ENCODE results near the gene VSTM2B. TPM values are rescaled to one million over a fixed set of nuclear protein-coding genes. Genes with fewer than 3 reads are reported as not detected.

VSTM2B gene
- total and polyA plus RNA-seq, 4 donors, result not detected

DNA sequence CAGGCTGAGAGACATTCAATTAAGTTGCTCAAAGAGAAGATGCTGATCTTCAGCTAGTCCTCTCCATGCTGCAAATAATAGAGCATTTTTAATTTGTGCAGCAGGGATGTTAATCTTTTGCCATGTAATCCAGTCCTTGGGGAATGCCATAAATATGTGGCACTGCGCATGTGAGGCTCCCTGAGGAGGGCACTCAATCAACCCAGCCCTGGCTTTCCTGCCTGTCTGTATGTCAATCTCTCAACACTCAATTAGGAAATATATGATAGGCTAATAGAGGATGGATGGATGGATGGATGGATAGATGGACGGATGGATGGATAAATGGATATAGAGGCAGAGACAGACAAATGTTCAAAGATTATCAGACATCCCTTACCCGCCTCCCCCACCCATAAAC lies 48.7 kb downstream of the VSTM2B start (continued):
- no peak for TF ChIP-seq CTCF (IDR thresholded peaks at IDR 0.05; ENCODE audit: low read depth, low read length, missing input control)
- no peak for TF ChIP-seq NR2F2 (IDR thresholded peaks at IDR 0.05)
- no peak for TF ChIP-seq FOXA1 (IDR thresholded peaks at IDR 0.05)

- peaks cover 0 to 8% (median 4%) of the 10 kb centered on the region in 4 donors for H3K27me3 ChIP-seq (ENCODE audit: control insufficient read depth in 4 of 4, insufficient read depth in 4 of 4, low read length in 3 of 4)
- no peak overlapping the region for H3K9ac ChIP-seq (ENCODE audit: low read depth in 1 of 2, low read length in 2 of 2)
- no peaks in the 10 kb centered on the region for H3K36me3 ChIP-seq (ENCODE audit: control insufficient read depth in 4 of 4, insufficient read depth in 3 of 4, low read depth in 1 of 4, low read length in 3 of 4)
- DNase-seq (ENCODE audit: low spot score), result no peak
- no peaks in the 10 kb centered on the region for H3K4me1 ChIP-seq (ENCODE audit: control insufficient read depth in 4 of 4, insufficient read depth in 4 of 4, low read length in 3 of 4)
- no peak overlapping the region for H3K4me3 ChIP-seq (ENCODE audit: low read depth in 1 of 3, low read length in 3 of 3)
- WGBS, result 36% methylated on average over 14 of the region's 14 CpGs
- no peaks in the 10 kb centered on the region for H3K9me3 ChIP-seq (ENCODE audit: control insufficient read depth in 4 of 4, low read length in 3 of 4)
- no peak overlapping the region for H3K27ac ChIP-seq (ENCODE audit: low read depth in 1 of 2, low read length in 2 of 2)
- TF ChIP-seq CTCF (IDR thresholded peaks at IDR 0.05; ENCODE audit: low read depth, low read length, missing input control) (no peak), YY1 (IDR thresholded peaks at IDR 0.05) (no peak), GABPA (IDR thresholded peaks at IDR 0.05 in 1 of 2, conservative IDR thresholded peaks at IDR 0.05 in 1 of 2) (no peak), FOXA2 (IDR thresholded peaks at IDR 0.05) (no peak), TAF1 (conservative IDR thresholded peaks at IDR 0.05) (no peak)
Measured at GRCh38 chr19:29576046-29576606, 50.3 kb downstream of the VSTM2B start.

DNA sequence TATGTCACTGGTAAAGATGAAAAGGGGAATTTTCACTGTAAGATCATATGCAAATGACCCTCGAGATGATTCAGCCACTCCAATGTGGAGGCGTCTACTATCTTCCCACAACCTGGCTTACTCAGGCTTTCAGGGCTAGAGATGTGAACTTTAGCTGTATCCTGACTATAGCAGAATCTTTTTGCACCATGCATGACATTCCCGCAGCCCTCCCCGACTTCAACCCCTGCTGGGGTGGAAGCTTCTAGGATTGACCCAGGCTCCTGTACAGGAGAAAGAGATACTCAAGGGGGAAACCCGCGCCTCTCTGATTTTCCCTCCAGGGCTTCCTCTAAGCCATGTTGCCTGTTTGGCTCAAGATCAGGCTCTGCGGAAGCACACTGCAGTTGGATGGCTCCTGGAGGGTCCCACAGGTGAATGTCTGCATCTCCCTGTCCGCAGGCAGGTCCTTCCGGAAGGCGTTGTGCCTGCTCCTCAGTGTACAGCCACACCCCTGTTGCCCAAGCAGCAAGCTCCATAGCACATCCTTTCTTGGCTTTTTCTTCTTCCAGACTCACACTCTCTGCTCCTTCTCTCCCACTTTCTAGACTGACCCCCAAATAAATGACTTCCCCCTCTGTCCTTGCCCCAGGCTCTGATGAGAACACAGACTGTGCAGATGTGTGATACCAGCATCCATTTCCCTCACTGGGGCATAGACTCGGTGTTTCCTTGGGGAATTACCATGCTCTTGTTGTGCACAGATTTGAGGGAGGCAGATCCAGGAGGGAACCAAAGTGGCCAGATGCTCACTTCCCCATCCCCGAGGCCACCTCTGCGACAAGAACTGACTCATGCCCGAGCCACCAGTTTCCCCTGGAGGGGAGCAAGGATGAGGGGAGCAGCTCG lies 51.2 kb downstream of the VSTM2B start:
- WGBS, result 61% methylated on average over 15 of the region's 15 CpGs
- no peak for TF ChIP-seq CTCF (IDR thresholded peaks at IDR 0.05; ENCODE audit: low read depth, low read length, missing input control)
- no peak overlapping the region for H3K9ac ChIP-seq (ENCODE audit: low read depth in 1 of 2, low read length in 2 of 2)
- H3K4me1 ChIP-seq (ENCODE audit: control insufficient read depth in 4 of 4, insufficient read depth in 4 of 4, low read length in 3 of 4), result no peaks in the 10 kb centered on the region
- no peak overlapping the region for H3K27ac ChIP-seq (ENCODE audit: low read depth in 1 of 2, low read length in 2 of 2)
- H3K36me3 ChIP-seq (ENCODE audit: control insufficient read depth in 4 of 4, insufficient read depth in 3 of 4, low read depth in 1 of 4, low read length in 3 of 4), result no peaks in the 10 kb centered on the region
- peaks cover 0 to 2% (median 0%) of the 10 kb centered on the region in 4 donors for H3K9me3 ChIP-seq (ENCODE audit: control insufficient read depth in 4 of 4, low read length in 3 of 4)
- peak; percentile 24 for DNase-seq (ENCODE audit: low spot score)
- peaks cover 0 to 8% (median 4%) of the 10 kb centered on the region in 4 donors for H3K27me3 ChIP-seq (ENCODE audit: control insufficient read depth in 4 of 4, insufficient read depth in 4 of 4, low read length in 3 of 4)
- H3K4me3 ChIP-seq (ENCODE audit: low read depth in 1 of 3, low read length in 3 of 3), result no peak overlapping the region
